ENCODE measurements around the gene ADGRE2.

The ADGRE2 gene

GRCh38 chr19:14732510-14732909 lies 45.9 kb downstream of the ADGRE2 start:
- no peak for DNase-seq

- DNase-seq, result no peak
Observed at GRCh38 chr19:14731200-14731599, 47.2 kb downstream of the ADGRE2 start.

- DNase-seq, result no peak
Observed at GRCh38 chr19:14728595-14728994, 49.8 kb downstream of the ADGRE2 start.

- no peak for DNase-seq
Observed at GRCh38 chr19:14722127-14722526, 56.2 kb downstream of the ADGRE2 start.

- DNase-seq, result no peak
Observed at GRCh38 chr19:14719162-14719561, 59.2 kb downstream of the ADGRE2 start.

- DNase-seq, result no peak
Observed at GRCh38 chr19:14718522-14719116, 59.7 kb downstream of the ADGRE2 start.

- no peak for DNase-seq
Observed at GRCh38 chr19:14715841-14716240, 62.5 kb downstream of the ADGRE2 start.

- no peak for DNase-seq
Observed at GRCh38 chr19:14704450-14704849, 73.9 kb downstream of the ADGRE2 start.

GRCh38 chr19:14703833-14704232 lies 74.5 kb downstream of the ADGRE2 start:
- DNase-seq, result no peak

- no peak for DNase-seq
Observed at GRCh38 chr19:14700711-14701375, 77.5 kb downstream of the ADGRE2 start.

- no peak for DNase-seq
Observed at GRCh38 chr19:14699641-14700040, 78.7 kb downstream of the ADGRE2 start.

GRCh38 chr19:14695471-14695870 lies 82.9 kb downstream of the ADGRE2 start:
- DNase-seq, result no peak

- DNase-seq, result no peak
Observed at GRCh38 chr19:14694641-14695266, 83.6 kb downstream of the ADGRE2 start.

- peak; percentile 96 for DNase-seq
Observed at GRCh38 chr19:14689598-14690503, 88.5 kb downstream of the ADGRE2 start, which contains the start of gene ZNF333. TSS of gene ZNF333 (plus strand) at chr19:14690048. CDS start at chr19:14693492, 3,444 bp downstream.

- peak; percentile 46 for DNase-seq
Observed at GRCh38 chr19:14686411-14686810, 91.9 kb downstream of the ADGRE2 start.

GRCh38 chr19:14683439-14683838 lies 94.9 kb downstream of the ADGRE2 start:
- peak; percentile 17 for DNase-seq

All from CD4-positive, alpha-beta T cell treated with Interleukin-12 subunit alpha and Interleukin-12 subunit beta, for 1 hour (primary cell).